Mesothelial cell of epicardium (in vitro differentiated cells): Measurements from ENCODE around the gene DNER. TPM values are rescaled to one million over a fixed set of nuclear protein-coding genes. Genes with fewer than 3 reads are reported as not detected.

Experiments used
- DNase-seq, 2 experiments: peaks; one replicate each; pipeline ENCODE4 v3.0.0; 2021; ENCODE audit warnings: low spot score in 2 of 2; ENCODE audit not compliant: unreplicated experiment in 2 of 2
- H3K27ac Mint-ChIP-seq: 2 replicates; pipeline ENCODE4 v1.8.0; 2021; ENCODE audit warnings: mixed read lengths
- H3K27me3 Mint-ChIP-seq: 2 replicates; pipeline ENCODE4 v1.8.0; 2021; ENCODE audit warnings: low read depth, mixed read lengths
- H3K36me3 Mint-ChIP-seq: 2 replicates; pipeline ENCODE4 v1.8.0; 2021; ENCODE audit warnings: mixed read lengths
- H3K4me1 Mint-ChIP-seq: 2 replicates; pipeline ENCODE4 v1.8.0; 2021; ENCODE audit warnings: mixed read lengths
- H3K4me3 Mint-ChIP-seq: 2 replicates; pipeline ENCODE4 v1.8.0; 2021; ENCODE audit warnings: mild to moderate bottlenecking, moderate library complexity, mixed read lengths
- H3K9me3 Mint-ChIP-seq: 2 replicates; pipeline ENCODE4 v1.8.0; 2021; ENCODE audit warnings: mixed read lengths
- CTCF ChIP-seq: fragments of 200-600 bp; sonication (generic); IDR thresholded peaks from one replicate; pipeline ENCODE4 v1.5.0; 2021; ENCODE audit warnings: antibody characterized with exemption; ENCODE audit not compliant: unreplicated experiment
- total RNA-seq: library from RNA; stranded (reverse); gene quantifications from 3 replicates; pipeline ENCODE4 v1.2.1, GENCODE V29; 2021

DNER gene
- total RNA-seq, 1 donor from 2014 or later = not detected

- no peak overlapping the region for H3K27ac Mint-ChIP-seq
- TF ChIP-seq CTCF = no peak
- H3K27me3 Mint-ChIP-seq = peaks cover 18% of the 10 kb centered on the region
- DNase-seq = no peak
- no peaks in the 10 kb centered on the region for H3K36me3 Mint-ChIP-seq
- H3K4me1 Mint-ChIP-seq = no peaks in the 10 kb centered on the region
- no peak overlapping the region for H3K4me3 Mint-ChIP-seq
- peaks cover 4% of the 10 kb centered on the region for H3K9me3 Mint-ChIP-seq
Observed at GRCh38 chr2:229553091-229553490, 161.3 kb downstream of the DNER start.

- H3K27me3 Mint-ChIP-seq = peaks cover 5% of the 10 kb centered on the region
- no peak overlapping the region for H3K4me3 Mint-ChIP-seq
- H3K27ac Mint-ChIP-seq = no peak overlapping the region
Observed at GRCh38 chr2:229543176-229543873, 171.0 kb downstream of the DNER start.

GRCh38 chr2:229539628-229540027, 174.7 kb downstream of the DNER start:
- TF ChIP-seq CTCF = no peak
- no peak for DNase-seq
- Mint-ChIP-seq H3K4me1 (no peaks in the 10 kb centered on the region), H3K27me3 (peaks cover 5% of the 10 kb centered on the region), H3K4me3 (no peak overlapping the region), H3K9me3 (no peaks in the 10 kb centered on the region), H3K27ac (no peak overlapping the region), H3K36me3 (no peaks in the 10 kb centered on the region)

More at GRCh38 chr2:229543176-229543873, 171.0 kb downstream of the DNER start:
- no peak for DNase-seq
- no peaks in the 10 kb centered on the region for H3K36me3 Mint-ChIP-seq
- H3K4me1 Mint-ChIP-seq = no peaks in the 10 kb centered on the region
- H3K9me3 Mint-ChIP-seq = no peaks in the 10 kb centered on the region
- no peak for TF ChIP-seq CTCF

GRCh38 chr2:229531594-229531993, 182.8 kb downstream of the DNER start:
- Mint-ChIP-seq H3K9me3 (peaks cover 25% of the 10 kb centered on the region), H3K36me3 (no peaks in the 10 kb centered on the region), H3K27ac (no peak overlapping the region)

GRCh38 chr2:229530434-229530833, 183.9 kb downstream of the DNER start:
- Mint-ChIP-seq H3K4me3 (no peak overlapping the region), H3K36me3 (no peaks in the 10 kb centered on the region), H3K27ac (no peak overlapping the region), H3K4me1 (no peaks in the 10 kb centered on the region), H3K9me3 (peaks cover 25% of the 10 kb centered on the region), H3K27me3 (peaks cover 2% of the 10 kb centered on the region)
- no peak for DNase-seq
- TF ChIP-seq CTCF = no peak

More at GRCh38 chr2:229531594-229531993, 182.8 kb downstream of the DNER start:
- Mint-ChIP-seq H3K27me3 (peaks cover 2% of the 10 kb centered on the region), H3K4me3 (no peak overlapping the region), H3K4me1 (no peaks in the 10 kb centered on the region)
- DNase-seq = no peak
- no peak for TF ChIP-seq CTCF
